WI38 (cell line): ENCODE results near the gene TTLL7.

Source experiments
- H3K4me3 ChIP-seq: 2 replicates; pipeline ENCODE4 v1.5.1; 2011; ENCODE audit warnings: low read depth, mild to moderate bottlenecking, control low read depth, low read length
- CTCF ChIP-seq: IDR thresholded peaks from 2 replicates; pipeline ENCODE4 v1.5.1; 2012; ENCODE audit warnings: low read depth, mild to moderate bottlenecking, control low read depth, low read length

The TTLL7 gene

GRCh38 chr1:83976920-83977319, 22.0 kb downstream of the TTLL7 start:
- no peak overlapping the region for H3K4me3 ChIP-seq
- no peak for TF ChIP-seq CTCF

- no peak for TF ChIP-seq CTCF
- H3K4me3 ChIP-seq = no peak overlapping the region
Measured at GRCh38 chr1:83970802-83971201, 28.1 kb downstream of the TTLL7 start.

GRCh38 chr1:83970114-83970513, 28.8 kb downstream of the TTLL7 start:
- no peak for TF ChIP-seq CTCF
- H3K4me3 ChIP-seq = no peak overlapping the region

- H3K4me3 ChIP-seq = no peak overlapping the region
- no peak for TF ChIP-seq CTCF
Measured at GRCh38 chr1:83967336-83967735, 31.6 kb downstream of the TTLL7 start.

GRCh38 chr1:83964153-83964552, 34.8 kb downstream of the TTLL7 start:
- no peak for TF ChIP-seq CTCF
- no peak overlapping the region for H3K4me3 ChIP-seq

GRCh38 chr1:83961571-83962295, 37.2 kb downstream of the TTLL7 start:
- no peak for TF ChIP-seq CTCF
- no peak overlapping the region for H3K4me3 ChIP-seq

- TF ChIP-seq CTCF = no peak
- H3K4me3 ChIP-seq = no peak overlapping the region
Measured at GRCh38 chr1:83960669-83961277, 38.2 kb downstream of the TTLL7 start.
